SH-SY5Y (cell line): ENCODE results near the gene LGALS7B.

Experiments
- GATA2 ChIP-seq: IDR thresholded peaks from 2 replicates; pipeline ENCODE4 v1.6.1; 2011; ENCODE audit warnings: mild to moderate bottlenecking, low read depth, low read length
- GATA3 ChIP-seq: IDR thresholded peaks from 2 replicates; pipeline ENCODE4 v1.6.1; 2011; ENCODE audit warnings: low read depth, mild to moderate bottlenecking, low read length, moderate library complexity

- TF ChIP-seq GATA3 (no peak), GATA2 (no peak)
Observed at GRCh38 chr19:38784224-38784623, 4.8 kb upstream of the LGALS7B start.
